ENCODE results near the gene NEGR1. TPM values are rescaled to one million over a fixed set of nuclear protein-coding genes. Genes with fewer than 3 reads are reported as not detected.

Gene NEGR1
- total RNA-seq, 1 donor, result 20.7 TPM

DNA sequence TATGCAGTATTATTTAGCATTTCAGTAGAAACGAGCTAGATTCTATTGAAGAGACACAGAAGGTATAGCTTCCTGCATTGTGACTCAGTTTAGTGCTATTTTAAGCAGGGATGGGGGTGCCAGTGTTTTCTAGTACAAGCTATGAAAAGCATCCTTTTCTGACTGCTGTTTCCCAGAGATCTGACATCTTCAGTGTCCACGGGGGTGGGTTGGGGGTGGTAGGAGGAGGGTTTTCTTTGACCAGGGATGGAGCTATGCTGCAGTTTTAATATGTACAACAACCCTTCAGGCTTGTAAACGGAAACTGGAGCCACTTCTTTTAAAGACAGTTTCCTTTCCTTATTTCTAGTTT lies 2.7 kb upstream of the NEGR1 start:
- no peak for DNase-seq (ENCODE audit: low read depth)
- H3K4me3 ChIP-seq (ENCODE audit: low read depth, low read length), result peak overlapping the region; percentile 83
- TF ChIP-seq, protein P1, sequence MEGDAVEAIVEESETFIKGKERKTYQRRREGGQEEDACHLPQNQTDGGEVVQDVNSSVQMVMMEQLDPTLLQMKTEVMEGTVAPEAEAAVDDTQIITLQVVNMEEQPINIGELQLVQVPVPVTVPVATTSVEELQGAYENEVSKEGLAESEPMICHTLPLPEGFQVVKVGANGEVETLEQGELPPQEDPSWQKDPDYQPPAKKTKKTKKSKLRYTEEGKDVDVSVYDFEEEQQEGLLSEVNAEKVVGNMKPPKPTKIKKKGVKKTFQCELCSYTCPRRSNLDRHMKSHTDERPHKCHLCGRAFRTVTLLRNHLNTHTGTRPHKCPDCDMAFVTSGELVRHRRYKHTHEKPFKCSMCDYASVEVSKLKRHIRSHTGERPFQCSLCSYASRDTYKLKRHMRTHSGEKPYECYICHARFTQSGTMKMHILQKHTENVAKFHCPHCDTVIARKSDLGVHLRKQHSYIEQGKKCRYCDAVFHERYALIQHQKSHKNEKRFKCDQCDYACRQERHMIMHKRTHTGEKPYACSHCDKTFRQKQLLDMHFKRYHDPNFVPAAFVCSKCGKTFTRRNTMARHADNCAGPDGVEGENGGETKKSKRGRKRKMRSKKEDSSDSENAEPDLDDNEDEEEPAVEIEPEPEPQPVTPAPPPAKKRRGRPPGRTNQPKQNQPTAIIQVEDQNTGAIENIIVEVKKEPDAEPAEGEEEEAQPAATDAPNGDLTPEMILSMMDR (IDR thresholded peaks at IDR 0.05; ENCODE audit: insufficient read depth, low read length), result no peak

DNA sequence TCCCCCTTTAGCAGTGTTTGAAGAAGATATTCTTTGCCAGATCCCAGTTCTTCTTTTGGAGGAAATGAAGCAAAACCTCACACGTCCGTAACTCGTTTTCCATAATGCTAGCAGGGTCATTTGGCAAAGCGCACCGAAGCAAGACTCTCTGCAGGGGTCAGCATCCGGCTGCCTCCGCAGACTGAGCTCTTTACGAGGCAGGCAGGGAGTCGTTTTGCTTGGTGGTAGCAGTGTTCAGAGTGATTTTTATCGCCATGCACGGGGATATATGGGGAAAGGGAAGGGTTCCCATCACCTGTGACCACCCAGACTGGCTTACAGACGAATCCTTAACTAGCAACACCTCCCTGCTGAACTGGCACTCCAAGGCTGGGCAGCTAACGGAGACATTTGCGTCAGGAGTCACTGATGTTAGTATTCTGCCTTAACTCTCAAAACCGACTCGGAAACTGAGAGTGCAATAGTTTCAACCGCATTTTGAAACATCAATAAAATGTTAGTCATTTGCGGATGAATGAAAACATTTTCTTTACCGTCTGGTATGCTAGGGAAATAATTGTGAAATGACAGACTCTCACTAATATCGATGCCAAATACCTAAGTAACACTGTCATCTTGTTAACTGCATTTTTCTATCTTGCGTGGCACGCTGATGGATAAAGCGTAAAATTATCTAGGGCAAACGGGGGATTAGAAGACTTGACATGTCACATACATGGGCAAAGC lies 2.2 kb upstream of the NEGR1 start:
- DNase-seq (ENCODE audit: low read depth), result peak; percentile 92

DNA sequence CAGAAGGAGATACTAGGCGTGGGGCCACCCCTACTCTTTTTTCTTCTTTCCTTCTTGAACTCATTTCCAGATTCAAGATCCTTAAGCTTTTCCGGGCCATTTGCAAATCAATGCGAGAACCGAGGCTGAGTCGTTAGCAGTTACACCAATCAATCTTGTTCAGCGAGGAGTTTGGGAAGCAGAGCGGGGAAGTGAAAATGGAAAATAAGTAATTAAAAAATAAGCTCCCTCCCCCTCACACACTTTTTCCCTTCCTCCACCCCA lies 1.7 kb upstream of the NEGR1 start:
- peak overlapping the region; percentile 83 for H3K4me3 ChIP-seq (ENCODE audit: low read depth, low read length)
- TF ChIP-seq, protein P1 (IDR thresholded peaks at IDR 0.05; ENCODE audit: insufficient read depth, low read length), result no peak
- no peak for DNase-seq (ENCODE audit: low read depth)

More for the DNA sequence above, 2.2 kb upstream of the NEGR1 start:
- TF ChIP-seq, protein P1 (IDR thresholded peaks at IDR 0.05; ENCODE audit: insufficient read depth, low read length), result peak; percentile 2
- H3K4me3 ChIP-seq (ENCODE audit: low read depth, low read length), result peak overlapping the region; percentile 83

DNA sequence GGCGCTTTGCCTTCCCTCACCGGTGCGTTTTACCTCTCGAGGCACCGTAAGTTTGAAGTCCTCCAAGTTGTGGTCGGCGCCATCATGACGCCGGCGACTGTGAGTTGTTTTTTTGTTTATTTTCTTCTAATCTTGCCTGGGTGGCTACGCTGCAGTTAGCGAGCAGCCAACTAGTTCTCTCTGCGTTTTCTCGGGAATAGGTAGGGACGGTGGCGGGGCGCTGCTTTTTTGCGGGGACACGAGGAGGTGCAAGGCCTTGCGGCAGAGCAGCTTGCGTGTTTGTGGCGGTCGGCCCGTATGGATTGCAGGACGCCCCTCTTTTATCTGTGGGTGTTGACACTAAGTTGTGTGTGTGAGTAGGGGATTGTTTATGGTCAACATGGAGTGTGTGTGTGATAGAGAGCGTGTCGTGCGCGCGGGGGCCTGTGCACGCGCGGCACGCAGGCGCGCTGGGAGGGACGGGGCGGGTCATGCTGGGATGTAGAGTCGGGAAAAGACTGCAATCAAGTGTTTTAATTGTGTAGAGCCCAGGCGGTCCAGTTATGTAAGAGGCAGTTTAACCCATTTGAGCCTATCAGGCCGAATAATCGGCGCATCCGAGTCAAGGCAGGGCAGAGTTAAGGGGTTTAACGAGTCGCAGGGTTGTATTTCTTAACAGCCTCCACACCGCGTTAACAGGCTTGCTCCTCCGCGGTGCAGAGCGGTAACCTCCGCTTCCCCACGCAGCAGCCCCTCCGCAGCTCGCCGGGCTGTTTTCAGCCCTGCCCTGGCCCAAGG lies 1.2 kb upstream of the NEGR1 start:
- TF ChIP-seq, protein P1 (IDR thresholded peaks at IDR 0.05; ENCODE audit: insufficient read depth, low read length), result no peak
- peak overlapping the region; percentile 83 for H3K4me3 ChIP-seq (ENCODE audit: low read depth, low read length)
- DNase-seq (ENCODE audit: low read depth), result peak; percentile 79

DNA sequence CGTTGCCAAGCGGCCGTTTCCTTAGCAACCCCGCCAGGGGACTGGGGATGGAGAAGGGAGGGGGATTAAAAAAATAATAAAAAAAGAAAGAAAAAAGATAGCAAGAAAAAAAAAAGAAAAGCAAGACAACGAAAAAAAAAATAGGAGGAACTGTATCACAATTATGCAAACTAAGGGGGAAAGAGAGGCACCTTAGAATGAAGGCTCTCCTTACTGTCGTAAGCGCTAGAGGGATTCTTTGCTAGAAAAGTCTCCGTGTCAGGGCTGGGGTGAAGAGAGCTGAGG lies 625 bp upstream of the NEGR1 start:
- no peak for DNase-seq (ENCODE audit: low read depth)
- TF ChIP-seq, protein P1 (IDR thresholded peaks at IDR 0.05; ENCODE audit: insufficient read depth, low read length), result no peak
- H3K4me3 ChIP-seq (ENCODE audit: low read depth, low read length), result peak overlapping the region; percentile 83

DNA sequence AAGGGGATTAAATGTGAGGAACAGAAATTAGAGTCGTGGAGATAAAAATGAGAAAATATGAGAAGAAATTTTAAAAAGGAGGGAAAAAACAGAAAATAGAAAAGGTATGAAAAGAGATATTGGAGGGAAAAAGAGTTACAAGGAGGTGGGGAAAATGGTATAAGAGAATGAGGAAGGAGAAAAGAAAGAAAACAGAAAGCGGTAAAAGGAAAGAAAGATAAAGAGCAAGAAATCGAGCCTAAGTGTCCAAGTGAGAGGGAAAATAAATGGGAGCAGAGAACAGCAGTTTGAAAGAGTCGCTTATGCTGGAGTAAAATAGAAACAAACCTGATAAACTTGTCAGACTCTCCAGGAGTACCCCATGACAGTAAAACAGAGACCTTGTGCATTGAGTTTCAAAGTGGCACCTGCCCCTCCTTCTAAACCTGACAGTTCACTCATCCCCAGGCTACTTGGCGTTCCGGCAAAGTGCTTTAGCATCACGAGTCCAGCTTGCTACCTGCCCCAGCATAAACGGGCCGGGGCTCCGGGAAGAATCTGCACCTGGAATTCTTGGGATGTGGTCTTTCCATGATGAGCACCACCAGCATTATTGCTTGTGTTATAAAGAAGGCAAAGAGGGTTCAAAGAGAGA lies 585 bp downstream of the NEGR1 start:
- TF ChIP-seq, protein P1 (IDR thresholded peaks at IDR 0.05; ENCODE audit: insufficient read depth, low read length), result no peak
- peak; percentile 16 for DNase-seq (ENCODE audit: low read depth)
- H3K4me3 ChIP-seq (ENCODE audit: low read depth, low read length), result peak overlapping the region; percentile 89

Data from fibroblast of the aortic adventitia (primary cell).